Activated CD8-positive, alpha-beta T cell treated with anti-CD3 and anti-CD28 coated beads for 36 hours (primary cell): ENCODE data around the gene ELF3. TPM values are rescaled to one million over a fixed set of nuclear protein-coding genes. Genes with fewer than 3 reads are reported as not detected.
"Not testable (repeated sequence)": the region's sequence is repeated elsewhere in the genome, so short reads cannot be mapped to it uniquely, and the experiment has no call there.

Experiments used
- ATAC-seq: fragments of 200-7000 bp; cut with Tn5 transposase; one replicate; pipeline ENCODE4 v1.10.0; 2021; ENCODE audit warnings: mild to moderate bottlenecking, moderate library complexity
- CTCF ChIA-PET: fragments of 350-600 bp; sonication (Branson Sonifier 250); formaldehyde crosslinking; loops from one replicate; lab custom pipeline; 2021; ENCODE audit warnings: antibody characterized with exemption; lab: Charles Lee
- POLR2A ChIA-PET: fragments of 350-600 bp; sonication (Branson Sonifier 250); formaldehyde crosslinking; loops from one replicate; lab custom pipeline; 2021; ENCODE audit warnings: antibody characterized with exemption; lab: Charles Lee
- DNase-seq: peaks from one replicate; pipeline ENCODE4 v3.0.0-alpha.2; 2020
- H3K27ac Mint-ChIP-seq: one replicate; pipeline ENCODE4 v1.8.0; 2021; ENCODE audit warnings: mild to moderate bottlenecking, mixed read lengths
- H3K27me3 Mint-ChIP-seq: one replicate; pipeline ENCODE4 v1.8.0; 2021; ENCODE audit warnings: mixed read lengths
- H3K36me3 Mint-ChIP-seq: one replicate; pipeline ENCODE4 v1.8.0; 2021; ENCODE audit warnings: low read depth, mixed read lengths
- H3K4me1 Mint-ChIP-seq: one replicate; pipeline ENCODE4 v1.8.0; 2021; ENCODE audit warnings: low read depth, mixed read lengths
- H3K4me3 Mint-ChIP-seq: one replicate; pipeline ENCODE4 v1.8.0; 2021; ENCODE audit warnings: mild to moderate bottlenecking, moderate library complexity, mixed read lengths
- H3K9me3 Mint-ChIP-seq: one replicate; pipeline ENCODE4 v1.8.0; 2021; ENCODE audit warnings: mixed read lengths
- CTCF ChIP-seq: fragments of 200-600 bp; IDR thresholded peaks from one replicate; pipeline ENCODE4 v1.8.0; 2022; ENCODE audit warnings: antibody characterized with exemption, mild to moderate bottlenecking
- intact Hi-C: fragments of 100-400 bp; cut with micrococcal nuclease; formaldehyde crosslinking; loops from one replicate; pipeline ENCODE4 v1.10.0; 2022
- total RNA-seq, 2 experiments: library from RNA; stranded (reverse); gene quantifications; one replicate each; pipeline ENCODE4 v1.2.3, GENCODE V29; 2021

Gene ELF3
- total RNA-seq, 2 experiments from 2014 or later = 0.25 to 0.27 TPM

- no peaks in the 10 kb centered on the region for H3K36me3 Mint-ChIP-seq
- CTCF ChIA-PET = interaction anchor here (1.3 kb wide), 1 partner anchor 47 kb away, joined by 3 read pairs; no protein-coding TSS in a partner anchor
- H3K9me3 Mint-ChIP-seq = no peaks in the 10 kb centered on the region
- intact Hi-C loops = no loop called here
- no peak for DNase-seq
- no peak for ATAC-seq
- H3K4me1 Mint-ChIP-seq = no peaks in the 10 kb centered on the region
- peaks cover 3% of the 10 kb centered on the region for H3K27me3 Mint-ChIP-seq
- TF ChIP-seq CTCF = no peak
- no peak overlapping the region for H3K4me3 Mint-ChIP-seq
- POLR2A ChIA-PET = no interaction called here
- no peak overlapping the region for H3K27ac Mint-ChIP-seq
These were observed 36.6 kb downstream of the ELF3 start for GRCh38 chr1:202046748-202047708.

GRCh38 chr1:202047977-202048376, 37.6 kb downstream of the ELF3 start:
- no peak for ATAC-seq
- TF ChIP-seq CTCF = no peak

GRCh38 chr1:202049129-202049528, 38.7 kb downstream of the ELF3 start:
- Mint-ChIP-seq H3K27me3 (peaks cover 2% of the 10 kb centered on the region), H3K27ac (no peak overlapping the region), H3K4me3 (no peak overlapping the region), H3K4me1 (no peaks in the 10 kb centered on the region), H3K36me3 (no peaks in the 10 kb centered on the region), H3K9me3 (no peaks in the 10 kb centered on the region)
- ATAC-seq (no peak), DNase-seq (no peak)
- ChIA-PET POLR2A (no interaction called here), CTCF (interaction anchor here (1.4 kb wide), 1 partner anchor 86 kb away, joined by 3 read pairs; no protein-coding TSS in a partner anchor)
- intact Hi-C loops = no loop called here
- no peak for TF ChIP-seq CTCF

More at GRCh38 chr1:202047977-202048376, 37.6 kb downstream of the ELF3 start:
- POLR2A ChIA-PET = no interaction called here
- H3K9me3 Mint-ChIP-seq = no peaks in the 10 kb centered on the region
- H3K36me3 Mint-ChIP-seq = no peaks in the 10 kb centered on the region
- H3K27me3 Mint-ChIP-seq = peaks cover 3% of the 10 kb centered on the region
- intact Hi-C loops = no loop called here
- no peak overlapping the region for H3K27ac Mint-ChIP-seq
- H3K4me3 Mint-ChIP-seq = no peak overlapping the region
- H3K4me1 Mint-ChIP-seq = no peaks in the 10 kb centered on the region
- CTCF ChIA-PET = interaction anchor here (1.3 kb wide), 1 partner anchor 48 kb away, joined by 3 read pairs; no protein-coding TSS in a partner anchor
- DNase-seq = no peak

GRCh38 chr1:202054094-202054493, 43.7 kb downstream of the ELF3 start:
- ATAC-seq (no peak), DNase-seq (no peak)
- ChIA-PET CTCF (no interaction called here), POLR2A (interaction anchor here (0.6 kb wide), 1 partner anchor 198 kb away, joined by 3 read pairs; no protein-coding TSS in a partner anchor)
- H3K4me1 Mint-ChIP-seq = no peaks in the 10 kb centered on the region
- H3K4me3 Mint-ChIP-seq = no peak overlapping the region
- H3K36me3 Mint-ChIP-seq = no peaks in the 10 kb centered on the region
- H3K27me3 Mint-ChIP-seq = no peaks in the 10 kb centered on the region
- intact Hi-C loops = no loop called here
- no peaks in the 10 kb centered on the region for H3K9me3 Mint-ChIP-seq
- no peak overlapping the region for H3K27ac Mint-ChIP-seq
- no peak for TF ChIP-seq CTCF

GRCh38 chr1:202054673-202055072, 44.3 kb downstream of the ELF3 start:
- H3K36me3 Mint-ChIP-seq, H3K4me1 Mint-ChIP-seq, H3K27me3 Mint-ChIP-seq, ATAC-seq, H3K27ac Mint-ChIP-seq, H3K4me3 Mint-ChIP-seq, intact Hi-C loops, DNase-seq, POLR2A ChIA-PET, H3K9me3 Mint-ChIP-seq, CTCF ChIA-PET: not testable (repeated sequence)
